ENCODE data around the gene SCFD2.

The SCFD2 gene

DNA sequence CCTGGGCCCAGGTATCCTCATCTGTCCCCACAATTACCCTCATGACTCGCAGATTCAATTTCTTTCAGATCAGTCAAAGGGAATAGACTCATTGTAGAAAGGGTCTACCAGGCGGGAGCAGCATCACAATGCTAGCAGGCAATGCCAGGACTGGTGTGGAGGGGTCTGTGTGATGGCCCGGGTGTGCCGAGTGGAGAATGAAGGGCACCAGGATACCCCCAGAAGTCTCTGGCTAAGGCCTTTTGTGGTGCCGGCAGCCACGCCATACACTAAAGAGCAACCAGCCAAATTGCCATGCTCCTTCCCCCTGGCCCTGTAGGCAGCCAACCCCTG lies 541.6 kb downstream of the SCFD2 start:
- no peak for DNase-seq (ENCODE audit: low read depth)

DNA sequence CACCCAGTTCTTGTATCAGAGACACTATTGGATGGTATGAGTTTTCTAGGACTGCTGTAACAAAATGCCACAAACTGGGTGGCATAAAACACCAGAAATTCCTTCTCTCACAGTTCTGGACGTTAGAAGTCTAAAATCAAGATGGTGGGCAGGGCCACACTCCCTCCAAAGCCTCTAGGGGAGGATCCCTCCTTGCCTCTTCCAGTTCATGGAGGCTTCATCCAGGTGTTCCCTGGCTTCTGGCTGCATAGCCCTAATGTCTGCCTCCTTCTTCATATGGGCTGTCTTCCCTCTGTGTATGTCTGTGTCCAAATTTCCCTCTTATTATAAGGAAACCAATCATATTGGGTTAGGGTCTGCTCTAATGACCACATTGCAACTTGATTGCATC lies 542.2 kb downstream of the SCFD2 start:
- DNase-seq (ENCODE audit: low read depth), result no peak

All from stimulated activated CD4-positive, alpha-beta T cell treated with anti-CD3 and anti-CD28 coated beads, Interleukin-2, amount 100 ng/mL, for 4 hours (primary cell).